Ascending aorta (tissue), 2 donors: Measurements from ENCODE around the gene CCDC85C. TPM values are rescaled to one million over a fixed set of nuclear protein-coding genes. Genes with fewer than 3 reads are reported as not detected.

Source experiments
- DNase-seq, 2 donors: peaks; one replicate each; pipeline ENCODE4 v3.0.0-alpha.2; 2019; ENCODE audit warnings: low spot score in 2 of 2
- H3K27ac ChIP-seq, 2 donors: fragments of 200-600 bp; sonication (generic); one replicate each; pipeline ENCODE4 v1.5.1; 2016 to 2017; ENCODE audit warnings: mild to moderate bottlenecking in 1 of 2
- H3K27me3 ChIP-seq: fragments of 200-600 bp; sonication (generic); one replicate; pipeline ENCODE4 v1.5.1; 2017
- H3K36me3 ChIP-seq, 2 donors: fragments of 200-600 bp; sonication (generic); one replicate each; pipeline ENCODE4 v1.5.1; 2016
- H3K4me1 ChIP-seq, 2 donors: fragments of 200-600 bp; sonication (generic); one replicate each; pipeline ENCODE4 v1.5.1; 2016 to 2017; ENCODE audit warnings: mild to moderate bottlenecking in 1 of 2
- H3K4me3 ChIP-seq, 2 donors: fragments of 200-600 bp; sonication (generic); one replicate each; pipeline ENCODE4 v1.5.1; 2016 to 2017; ENCODE audit warnings: mild to moderate bottlenecking in 1 of 2
- H3K9me3 ChIP-seq, 2 donors: fragments of 200-600 bp; sonication (generic); one replicate each; pipeline ENCODE4 v1.5.1; 2016
- intact Hi-C: fragments of 100-400 bp; cut with DNase I; formaldehyde crosslinking; loops from one replicate; pipeline ENCODE4 v1.15.1; 2023
- total RNA-seq: library from RNA; depleted of rRNA; stranded (reverse); fragments of >200 nt; gene quantifications from one replicate; pipeline ENCODE4 v1.1.0, GENCODE V29; 2016
- TF ChIP-seq, protein P1 (sequence below), 3 experiments: fragments of 200-600 bp in 2 of 3; fragments of 450-650 bp in 1 of 3; sonication (generic) in 2 of 3; IDR thresholded peaks; one replicate each; pipeline ENCODE4 v1.5.1; 2016 to 2019; ENCODE audit warnings: antibody characterized with exemption in 3 of 3, mild to moderate bottlenecking in 1 of 3, moderate library complexity in 1 of 3

The CCDC85C gene
- total RNA-seq, 1 donor from 2014 or later: 0.64 TPM

DNA sequence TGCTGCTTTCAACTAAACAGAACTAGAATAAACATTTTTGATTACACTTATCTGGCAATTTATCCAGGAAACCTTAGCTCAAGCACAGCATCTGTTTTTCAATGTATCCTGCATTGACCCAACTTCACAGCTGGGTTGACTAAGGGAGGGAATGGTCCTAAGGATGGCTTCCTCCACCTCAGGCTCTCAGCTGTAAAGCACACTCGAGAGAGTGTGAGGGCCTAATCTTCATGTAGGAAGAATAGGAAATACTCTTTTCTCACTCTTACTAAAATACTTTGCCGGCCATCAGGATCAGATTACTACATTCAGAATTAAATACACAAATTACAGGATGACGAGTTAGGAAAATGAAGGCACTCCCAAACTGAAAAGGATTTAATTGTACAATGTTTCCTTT, 130.5 kb downstream of the CCDC85C start:
- TF ChIP-seq, protein P1, sequence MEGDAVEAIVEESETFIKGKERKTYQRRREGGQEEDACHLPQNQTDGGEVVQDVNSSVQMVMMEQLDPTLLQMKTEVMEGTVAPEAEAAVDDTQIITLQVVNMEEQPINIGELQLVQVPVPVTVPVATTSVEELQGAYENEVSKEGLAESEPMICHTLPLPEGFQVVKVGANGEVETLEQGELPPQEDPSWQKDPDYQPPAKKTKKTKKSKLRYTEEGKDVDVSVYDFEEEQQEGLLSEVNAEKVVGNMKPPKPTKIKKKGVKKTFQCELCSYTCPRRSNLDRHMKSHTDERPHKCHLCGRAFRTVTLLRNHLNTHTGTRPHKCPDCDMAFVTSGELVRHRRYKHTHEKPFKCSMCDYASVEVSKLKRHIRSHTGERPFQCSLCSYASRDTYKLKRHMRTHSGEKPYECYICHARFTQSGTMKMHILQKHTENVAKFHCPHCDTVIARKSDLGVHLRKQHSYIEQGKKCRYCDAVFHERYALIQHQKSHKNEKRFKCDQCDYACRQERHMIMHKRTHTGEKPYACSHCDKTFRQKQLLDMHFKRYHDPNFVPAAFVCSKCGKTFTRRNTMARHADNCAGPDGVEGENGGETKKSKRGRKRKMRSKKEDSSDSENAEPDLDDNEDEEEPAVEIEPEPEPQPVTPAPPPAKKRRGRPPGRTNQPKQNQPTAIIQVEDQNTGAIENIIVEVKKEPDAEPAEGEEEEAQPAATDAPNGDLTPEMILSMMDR (IDR thresholded peaks at IDR 0.05): no peak
- Histone ChIP-seq H3K9me3 (no peaks in the 10 kb centered on the region), H3K4me1 (peaks cover 0 to 6% of the 10 kb centered on the region in 2 donors), H3K27ac (no peak overlapping the region), H3K27me3 (no peaks in the 10 kb centered on the region), H3K36me3 (no peaks in the 10 kb centered on the region), H3K4me3 (no peak overlapping the region)
- DNase-seq: no peak
- intact Hi-C loops: no loop called here

DNA sequence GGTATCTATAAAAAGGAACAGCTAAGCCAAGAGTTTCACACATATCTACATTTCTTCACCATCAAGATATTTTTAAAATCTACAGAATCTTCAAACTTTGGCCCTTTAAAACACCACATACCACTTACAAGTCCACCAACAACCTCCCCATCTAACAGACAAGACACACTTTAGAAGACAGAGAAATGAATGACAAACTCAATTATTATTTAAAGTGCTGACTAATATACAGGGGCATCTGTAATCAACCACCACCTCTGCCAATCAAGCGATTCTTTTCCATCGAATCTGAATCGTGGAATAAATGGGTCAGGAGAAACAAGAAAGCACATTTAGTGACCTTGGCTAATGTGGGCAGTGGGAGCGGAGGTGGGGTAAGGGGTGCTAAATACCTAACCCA, 131.1 kb downstream of the CCDC85C start:
- DNase-seq: no peak
- H3K27me3 ChIP-seq: no peaks in the 10 kb centered on the region
- H3K36me3 ChIP-seq: no peaks in the 10 kb centered on the region
- no peak overlapping the region for H3K4me3 ChIP-seq
- H3K27ac ChIP-seq: no peak overlapping the region
- intact Hi-C loops: no loop called here
- no peaks in the 10 kb centered on the region for H3K9me3 ChIP-seq
- TF ChIP-seq, protein P1 (IDR thresholded peaks at IDR 0.05): no peak
- peaks cover 0 to under 1% of the 10 kb centered on the region in 2 donors for H3K4me1 ChIP-seq

DNA sequence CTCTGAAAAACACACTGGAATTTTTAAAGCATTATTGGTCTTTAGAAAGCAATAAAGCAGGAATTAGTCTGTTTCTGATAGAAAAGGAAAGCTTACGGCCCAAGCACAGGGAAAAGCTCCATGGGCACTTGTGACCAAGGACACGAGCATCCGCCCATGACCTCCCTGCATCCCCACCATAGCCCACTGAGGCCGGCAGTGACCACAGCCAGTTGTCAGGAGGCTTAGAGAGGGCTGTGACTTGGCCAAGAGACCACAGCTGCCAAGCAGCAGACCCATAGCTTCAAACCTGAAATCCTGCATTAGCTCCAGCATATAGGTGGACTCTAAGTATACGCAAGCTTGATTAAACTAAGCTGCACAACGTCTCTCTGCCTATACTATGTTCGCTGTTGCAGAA, 132.3 kb downstream of the CCDC85C start:
- intact Hi-C loops: no loop called here
- no peak overlapping the region for H3K4me3 ChIP-seq
- TF ChIP-seq, protein P1 (IDR thresholded peaks at IDR 0.05): no peak

DNA sequence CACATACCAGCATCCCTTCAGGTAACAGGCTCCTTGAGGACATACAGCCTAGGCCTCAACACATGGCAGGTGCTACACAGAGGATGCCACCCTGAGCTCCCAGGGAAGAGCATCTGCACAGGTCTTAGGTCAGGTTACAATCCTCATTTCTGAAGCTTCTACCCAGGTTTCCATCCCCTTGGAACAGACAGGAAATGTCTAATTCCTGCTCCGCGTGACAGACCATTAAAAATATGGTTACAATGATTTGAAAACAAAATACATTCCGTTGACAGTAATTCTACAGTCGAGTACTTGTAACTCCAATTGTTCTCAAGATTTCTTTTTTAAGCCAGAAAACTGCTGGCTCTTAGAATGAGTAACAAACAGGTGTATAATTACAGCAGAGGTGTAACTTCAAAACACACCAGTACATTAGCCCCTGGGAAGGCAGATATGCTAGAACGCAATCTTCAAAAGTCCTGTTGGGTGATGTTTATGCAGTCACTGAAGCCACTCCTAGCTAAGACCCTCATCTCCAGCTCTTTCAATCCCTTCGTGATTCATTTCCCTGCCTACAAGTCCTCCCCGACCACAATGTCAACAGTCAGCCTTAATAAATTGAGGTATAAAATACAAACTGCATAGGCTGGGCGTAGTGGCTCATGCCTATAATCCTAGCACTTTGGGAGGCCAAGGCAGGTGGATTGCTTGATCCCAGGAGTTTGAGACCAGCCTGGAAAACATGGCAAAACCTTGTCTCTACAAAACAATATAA, 135.0 kb downstream of the CCDC85C start:
- TF ChIP-seq, protein P1 (IDR thresholded peaks at IDR 0.05): no peak
- Histone ChIP-seq H3K9me3 (no peaks in the 10 kb centered on the region), H3K27ac (no peak overlapping the region), H3K27me3 (no peaks in the 10 kb centered on the region), H3K36me3 (peaks cover 15 to 18% of the 10 kb centered on the region in 2 donors), H3K4me3 (no peak overlapping the region), H3K4me1 (no peaks in the 10 kb centered on the region)
- intact Hi-C loops: no loop called here
- DNase-seq: no peak

More for the DNA sequence above, 132.3 kb downstream of the CCDC85C start:
- DNase-seq: no peak
- no peak overlapping the region for H3K27ac ChIP-seq
- no peaks in the 10 kb centered on the region for H3K9me3 ChIP-seq
- no peaks in the 10 kb centered on the region for H3K4me1 ChIP-seq
- H3K36me3 ChIP-seq: no peaks in the 10 kb centered on the region
- no peaks in the 10 kb centered on the region for H3K27me3 ChIP-seq

DNA sequence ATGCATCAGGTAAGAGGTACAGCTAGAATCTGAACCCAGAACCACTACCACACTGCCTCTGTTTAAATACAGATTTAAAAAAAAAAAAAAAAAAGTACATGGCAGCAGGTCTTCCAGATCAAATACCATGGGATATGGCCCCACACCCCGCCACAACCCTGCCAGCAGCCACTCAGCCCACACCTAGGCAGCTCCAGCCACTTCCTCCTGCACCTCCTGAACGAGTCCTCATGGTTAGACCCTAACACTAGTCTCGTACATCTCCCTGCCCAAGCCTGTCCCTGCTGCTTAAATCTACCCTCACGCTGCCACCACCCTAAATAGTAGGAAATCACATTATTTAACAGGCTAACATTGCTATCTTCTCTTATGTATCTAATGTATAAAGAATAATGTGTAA, 135.9 kb downstream of the CCDC85C start:
- no peaks in the 10 kb centered on the region for H3K27me3 ChIP-seq
- no peak overlapping the region for H3K27ac ChIP-seq
- H3K4me1 ChIP-seq: no peaks in the 10 kb centered on the region
- H3K36me3 ChIP-seq: peaks cover 15 to 26% of the 10 kb centered on the region in 2 donors
- intact Hi-C loops: no loop called here
- H3K9me3 ChIP-seq: no peaks in the 10 kb centered on the region
- TF ChIP-seq, protein P1 (IDR thresholded peaks at IDR 0.05): no peak
- no peak for DNase-seq
- no peak overlapping the region for H3K4me3 ChIP-seq
